Naive thymus-derived CD4-positive, alpha-beta T cell (primary cell): ENCODE measurements around the gene POLRMT. TPM values are rescaled to one million over a fixed set of nuclear protein-coding genes. Genes with fewer than 3 reads are reported as not detected.
A peak's percentile ranks its signal among the peaks of the same experiment; 100 is the strongest.
"Not testable (repeated sequence)": the region's sequence is repeated elsewhere in the genome, so short reads cannot be mapped to it uniquely, and the experiment has no call there.

Source experiments
- ATAC-seq: fragments of 150-1000 bp; cut with Tn5 transposase; 2 replicates; pipeline ENCODE4 v1.10.0; 2021; ENCODE audit warnings: mild to moderate bottlenecking, moderate library complexity
- CTCF ChIA-PET: fragments of 350-600 bp; sonication (Branson Sonifier 250); formaldehyde crosslinking; loops from one replicate; lab custom pipeline; 2021; ENCODE audit warnings: antibody characterized with exemption; lab: Charles Lee
- POLR2A ChIA-PET: fragments of 350-600 bp; sonication (Branson Sonifier 250); formaldehyde crosslinking; loops from one replicate; lab custom pipeline; 2021; ENCODE audit warnings: antibody characterized with exemption, inconsistent platforms; lab: Charles Lee
- DNase-seq, 9 donors: peaks; one replicate each; pipeline versions ENCODE4 v3.0.0 to v3.0.0-alpha.2; 2020 to 2022; ENCODE audit warnings: mixed read lengths in 1 of 9
- H3K27ac ChIP-seq: one replicate; pipeline ENCODE4 v1.7.0; 2013; ENCODE audit warnings: mild to moderate bottlenecking, low read depth, low read length, moderate library complexity
- H3K27me3 ChIP-seq, 2 donors: one replicate each; pipeline ENCODE4 v1.7.0; 2013; ENCODE audit warnings: low read length in 2 of 2, mild to moderate bottlenecking in 2 of 2, moderate library complexity in 2 of 2; ENCODE audit not compliant: control insufficient read depth in 2 of 2, insufficient read depth in 2 of 2
- H3K36me3 ChIP-seq, 3 experiments: 1 replicate in 2 of 3; 2 replicates in 1 of 3; pipeline ENCODE4 v1.7.0; 2013; ENCODE audit warnings: low read length in 3 of 3, mild to moderate bottlenecking in 3 of 3, moderate library complexity in 1 of 3; ENCODE audit not compliant: insufficient read depth in 3 of 3, control insufficient read depth in 2 of 3
- H3K4me1 ChIP-seq, 2 donors: one replicate each; pipeline ENCODE4 v1.7.0; 2013; ENCODE audit warnings: low read length in 2 of 2, mild to moderate bottlenecking in 2 of 2, moderate library complexity in 1 of 2; ENCODE audit not compliant: control insufficient read depth in 2 of 2, insufficient read depth in 2 of 2
- H3K4me3 ChIP-seq: 2 replicates; pipeline ENCODE4 v1.7.0; 2013; ENCODE audit warnings: mild to moderate bottlenecking, low read length
- H3K9me3 ChIP-seq, 3 experiments: 1 replicate in 2 of 3; 2 replicates in 1 of 3; pipeline ENCODE4 v1.7.0; 2013; ENCODE audit warnings: low read length in 3 of 3; ENCODE audit not compliant: control insufficient read depth in 2 of 3
- H3K27ac Mint-ChIP-seq, 9 donors: one replicate each; pipeline ENCODE4 v1.8.0; 2020 to 2022; ENCODE audit warnings: mixed read lengths in 9 of 9, mild to moderate bottlenecking in 8 of 9, moderate library complexity in 5 of 9, inconsistent platforms in 2 of 9
- H3K27me3 Mint-ChIP-seq, 5 donors: one replicate each; pipeline ENCODE4 v1.8.0; 2021 to 2022; ENCODE audit warnings: mixed read lengths in 5 of 5, mild to moderate bottlenecking in 1 of 5
- H3K36me3 Mint-ChIP-seq, 5 donors: one replicate each; pipeline ENCODE4 v1.8.0; 2020 to 2022; ENCODE audit warnings: mixed read lengths in 5 of 5, mild to moderate bottlenecking in 3 of 5, inconsistent platforms in 1 of 5
- H3K4me1 Mint-ChIP-seq, 7 donors: one replicate each; pipeline ENCODE4 v1.8.0; 2020 to 2022; ENCODE audit warnings: mixed read lengths in 7 of 7, mild to moderate bottlenecking in 3 of 7, inconsistent platforms in 1 of 7
- H3K4me3 Mint-ChIP-seq, 10 donors: one replicate each; pipeline ENCODE4 v1.8.0; 2020 to 2022; ENCODE audit warnings: mild to moderate bottlenecking in 10 of 10, mixed read lengths in 10 of 10, moderate library complexity in 6 of 10, inconsistent platforms in 2 of 10
- H3K9me3 Mint-ChIP-seq, 11 donors: one replicate each; pipeline ENCODE4 v1.8.0; 2020 to 2022; ENCODE audit warnings: mixed read lengths in 11 of 11, mild to moderate bottlenecking in 4 of 11, inconsistent platforms in 1 of 11, moderate library complexity in 1 of 11
- intact Hi-C, 2 donors: fragments of 100-400 bp; cut with micrococcal nuclease; formaldehyde crosslinking; loops; one replicate each; pipeline ENCODE4 v1.15.1; 2023
- polyA plus RNA-seq, 2 donors: library from polyadenylated mRNA; unstranded; fragments of 300-500 nt; fragmentation: Illumina TruSeq; gene quantifications; one replicate each; pipeline ENCODE4 v1.2.3, GENCODE V29; 2021
- total RNA-seq, 6 experiments: library from RNA in 5 of 6; stranded (reverse) in 5 of 6; gene quantifications; 1 replicate in 5 of 6; 2 replicates in 1 of 6; pipeline ENCODE4 v1.2.3 and lab custom pipeline; 2021 to 2026

The POLRMT gene
- total and polyA plus RNA-seq, 7 experiments from 2014 or later, result 37.4 to 105 (median 67.9) TPM

DNA sequence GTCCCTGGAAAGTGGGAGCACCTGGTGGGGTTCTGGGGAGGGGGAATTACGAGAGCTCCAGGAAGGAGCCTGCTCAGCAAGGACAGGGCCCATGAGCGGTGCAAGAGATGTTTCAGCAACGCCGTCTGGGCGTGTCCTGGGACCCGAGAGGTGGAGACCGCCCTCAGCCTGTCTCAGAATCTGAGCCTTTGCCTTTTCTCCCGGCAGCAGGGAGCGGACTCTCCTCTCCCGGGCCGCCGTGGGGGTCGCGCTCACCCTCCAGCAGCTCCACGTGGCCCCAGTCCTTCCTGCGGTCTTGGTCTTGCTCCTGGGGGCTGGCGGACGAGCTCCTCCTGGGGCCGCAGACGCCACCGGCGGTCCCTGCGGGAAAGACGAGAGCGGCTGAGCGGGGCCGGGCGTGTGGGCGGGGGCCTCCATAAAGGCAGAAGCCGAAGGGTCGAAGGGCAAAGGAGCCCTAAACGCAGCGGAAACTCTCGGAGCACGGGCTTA is 714 bp downstream of the POLRMT start:
- ATAC-seq (no peak), DNase-seq (peak in 1 of 9 donors; percentile 67)
- H3K9me3 ChIP-seq, result no peaks in the 10 kb centered on the region
- Mint-ChIP-seq H3K27ac (peak overlapping the region; percentile 89 to 97 (median 93)), H3K4me1 (peaks cover 13 to 41% (median 24%) of the 10 kb centered on the region in 7 donors), H3K27me3 (no peaks in the 10 kb centered on the region), H3K9me3 (peaks cover 0 to 2% (median 0%) of the 10 kb centered on the region in 11 donors), H3K36me3 (peaks cover 0 to 12% (median 5%) of the 10 kb centered on the region in 5 donors), H3K4me3 (peak overlapping the region; percentile 92 to 99 (median 97))
- peaks cover 0 to 33% (median 6%) of the 10 kb centered on the region in 3 experiments for H3K36me3 ChIP-seq
- peak overlapping the region; percentile 91 for H3K4me3 ChIP-seq
- H3K4me1 ChIP-seq, result peaks cover 6 to 13% of the 10 kb centered on the region in 2 donors
- POLR2A ChIA-PET, result interaction anchor here (0.6 to 2.5 kb wide), 5 partner anchors 19 to 31 kb away, joined by 3 to 18 read pairs (median 3); partner anchors contain the start of gene RNF126
- peak overlapping the region; percentile 78 for H3K27ac ChIP-seq
- H3K27me3 ChIP-seq, result no peaks in the 10 kb centered on the region
- intact Hi-C loops, result loop anchor here (1.0 to 2.0 kb wide), 10 partner anchors 21 to 165 kb away; partner anchors contain the start of genes BSG (in 2 of the 2), PTBP1 (in 2 of the 2), CDC34 (in 1 of the 2) and HCN2 (in 1 of the 2)
- CTCF ChIA-PET, result interaction anchor here (1.4 kb wide), 1 partner anchor 49 kb away, joined by 3 read pairs; no protein-coding TSS in a partner anchor

GRCh38 chr19:629961-630714 is 3.2 kb downstream of the POLRMT start:
- intact Hi-C loops, result no loop called here

DNA sequence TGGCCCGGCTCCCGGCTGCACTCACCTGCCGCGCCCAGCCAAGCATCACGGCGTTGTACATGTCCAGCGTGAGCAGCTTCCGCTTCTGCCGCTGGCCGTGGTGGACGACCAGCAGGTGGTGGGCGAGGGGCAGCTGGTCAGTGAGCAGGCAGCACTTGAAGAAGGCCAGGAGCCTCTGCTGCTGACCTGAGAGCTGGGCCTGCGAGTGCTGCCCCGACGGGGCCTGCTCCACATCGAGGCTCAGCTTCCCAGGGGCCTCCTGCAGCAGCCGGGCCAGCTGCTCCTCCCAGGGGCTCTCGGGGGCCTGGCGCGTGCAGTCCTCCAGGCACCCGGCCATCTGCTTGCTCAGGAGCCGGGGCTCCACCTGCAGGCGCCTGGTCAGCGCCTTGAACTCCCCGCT is 3.8 kb downstream of the POLRMT start:
- H3K27ac ChIP-seq, CTCF ChIA-PET, ATAC-seq, intact Hi-C loops, H3K4me3 Mint-ChIP-seq, H3K4me3 ChIP-seq, H3K9me3 ChIP-seq, H3K9me3 Mint-ChIP-seq, H3K27me3 Mint-ChIP-seq, H3K27ac Mint-ChIP-seq, H3K27me3 ChIP-seq, DNase-seq: not testable (repeated sequence)
- H3K36me3 ChIP-seq, result peaks cover 0 to 50% (median 6%) of the 10 kb centered on the region in 3 experiments
- peaks cover 4 to 19% (median 10%) of the 10 kb centered on the region in 5 donors for H3K36me3 Mint-ChIP-seq
- H3K4me1 ChIP-seq, result peaks cover 6 to 13% of the 10 kb centered on the region in 2 donors
- peaks cover 18 to 42% (median 26%) of the 10 kb centered on the region in 7 donors for H3K4me1 Mint-ChIP-seq
- POLR2A ChIA-PET, result interaction anchor here (1.2 kb wide), 1 partner anchor 9 kb away, joined by 3 read pairs; no protein-coding TSS in a partner anchor

More at GRCh38 chr19:629961-630714, 3.2 kb downstream of the POLRMT start:
- H3K27me3 Mint-ChIP-seq, result no peaks in the 10 kb centered on the region
- Histone ChIP-seq H3K4me3 (no peak overlapping the region), H3K9me3 (no peaks in the 10 kb centered on the region), H3K27ac (no peak overlapping the region), H3K4me1 (peaks cover 6 to 13% of the 10 kb centered on the region in 2 donors), H3K36me3 (peaks cover 0 to 44% (median 6%) of the 10 kb centered on the region in 3 experiments), H3K27me3 (no peaks in the 10 kb centered on the region)
- ATAC-seq (no peak), DNase-seq (no peak)
- peak overlapping the region in 5 of 10 donors; percentile 16 to 95 (median 45) for H3K4me3 Mint-ChIP-seq
- POLR2A ChIA-PET, result interaction anchor here (1.2 to 2.0 kb wide), 2 partner anchors 8 to 30 kb away, joined by 3 to 5 read pairs; no protein-coding TSS in a partner anchor
- peak overlapping the region in 2 of 9 donors; percentile 18 to 52 for H3K27ac Mint-ChIP-seq
- peaks cover 18 to 42% (median 26%) of the 10 kb centered on the region in 7 donors for H3K4me1 Mint-ChIP-seq
- CTCF ChIA-PET, result no interaction called here
- H3K36me3 Mint-ChIP-seq, result peaks cover 4 to 19% (median 10%) of the 10 kb centered on the region in 5 donors
- peaks cover 0 to 2% (median 0%) of the 10 kb centered on the region in 11 donors for H3K9me3 Mint-ChIP-seq

DNA sequence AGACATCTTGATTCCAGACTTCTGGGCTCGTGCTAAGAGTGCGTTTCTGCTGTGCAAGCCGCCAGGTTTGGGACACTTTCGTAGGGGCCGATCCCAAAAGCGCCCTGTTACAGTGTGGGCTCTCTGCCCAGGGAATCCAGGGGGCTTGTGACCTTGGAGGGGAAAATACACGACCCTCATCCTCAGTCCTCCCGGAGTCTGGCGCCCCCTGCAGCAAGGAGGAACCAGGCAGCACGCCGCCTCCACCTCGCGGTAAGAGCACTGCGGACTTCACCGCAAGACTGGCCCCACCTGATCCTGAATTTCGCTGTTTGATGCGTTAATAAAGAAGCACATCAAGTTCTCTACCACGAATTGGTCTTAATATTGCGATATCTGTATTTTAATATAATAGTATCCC is 5.2 kb downstream of the POLRMT start:
- H3K4me1 ChIP-seq, result peaks cover 0 to 8% of the 10 kb centered on the region in 2 donors
- H3K27ac Mint-ChIP-seq, result no peak overlapping the region
- no peak for DNase-seq
- peaks cover 10 to 32% (median 19%) of the 10 kb centered on the region in 7 donors for H3K4me1 Mint-ChIP-seq
- H3K36me3 ChIP-seq, result peaks cover 0 to 64% (median 6%) of the 10 kb centered on the region in 3 experiments
- H3K27me3 Mint-ChIP-seq, result no peaks in the 10 kb centered on the region
- no peaks in the 10 kb centered on the region for H3K9me3 ChIP-seq
- intact Hi-C loops, result no loop called here
- no peak overlapping the region for H3K4me3 ChIP-seq
- peaks cover 4 to 26% (median 10%) of the 10 kb centered on the region in 5 donors for H3K36me3 Mint-ChIP-seq
- POLR2A ChIA-PET, result no interaction called here
- peaks cover 0 to 2% (median 0%) of the 10 kb centered on the region in 11 donors for H3K9me3 Mint-ChIP-seq
- CTCF ChIA-PET, result interaction anchor here (0.7 kb wide), 1 partner anchor 27 kb away, joined by 4 read pairs; no protein-coding TSS in a partner anchor
- no peaks in the 10 kb centered on the region for H3K27me3 ChIP-seq
- no peak for ATAC-seq
- H3K27ac ChIP-seq, result no peak overlapping the region
- no peak overlapping the region for H3K4me3 Mint-ChIP-seq

- H3K27me3 Mint-ChIP-seq, intact Hi-C loops, H3K27ac Mint-ChIP-seq, H3K9me3 ChIP-seq, ATAC-seq, H3K4me3 ChIP-seq, H3K4me3 Mint-ChIP-seq, DNase-seq, POLR2A ChIA-PET, H3K27me3 ChIP-seq, H3K9me3 Mint-ChIP-seq, H3K4me1 ChIP-seq, H3K27ac ChIP-seq: not testable (repeated sequence)
- CTCF ChIA-PET, result interaction anchor here (0.6 to 1.0 kb wide), 2 partner anchors 39 to 134 kb away, joined by 3 to 7 read pairs; no protein-coding TSS in a partner anchor
- Mint-ChIP-seq H3K36me3 (peaks cover 4 to 26% (median 10%) of the 10 kb centered on the region in 5 donors), H3K4me1 (peaks cover 10 to 25% (median 19%) of the 10 kb centered on the region in 7 donors)
- H3K36me3 ChIP-seq, result peaks cover 0 to 80% (median 6%) of the 10 kb centered on the region in 3 experiments
Measured at GRCh38 chr19:626566-626965, 6.8 kb downstream of the POLRMT start.

DNA sequence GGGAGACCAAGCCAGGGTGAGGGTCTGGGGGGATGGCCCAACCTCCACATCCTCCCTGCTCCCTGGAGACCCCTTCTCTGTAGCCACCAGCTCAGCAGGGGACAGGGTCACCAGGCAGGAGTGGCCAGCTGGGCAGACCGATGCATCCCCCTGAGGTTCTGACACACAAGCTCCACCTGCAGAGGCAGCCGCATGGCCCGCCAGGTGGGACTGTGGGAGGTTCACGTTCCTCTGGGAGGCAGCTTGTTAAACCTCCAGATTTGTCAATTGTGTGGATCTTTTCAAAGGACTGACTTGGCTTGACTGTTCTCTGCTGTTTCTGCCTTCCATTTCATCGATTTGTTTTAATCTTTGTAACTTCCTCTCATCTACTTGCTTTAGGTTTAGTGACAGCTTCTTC is 8.1 kb downstream of the POLRMT start:
- Histone ChIP-seq H3K4me3 (no peak overlapping the region), H3K9me3 (no peaks in the 10 kb centered on the region), H3K4me1 (no peaks in the 10 kb centered on the region), H3K27me3 (no peaks in the 10 kb centered on the region), H3K27ac (no peak overlapping the region), H3K36me3 (peaks cover 0 to 76% (median 6%) of the 10 kb centered on the region in 3 experiments)
- Mint-ChIP-seq H3K36me3 (peaks cover 4 to 26% (median 9%) of the 10 kb centered on the region in 5 donors), H3K27me3 (no peaks in the 10 kb centered on the region), H3K9me3 (no peaks in the 10 kb centered on the region), H3K27ac (peak overlapping the region in 1 of 9 donors; percentile 58), H3K4me3 (no peak overlapping the region), H3K4me1 (peaks cover 5 to 19% (median 13%) of the 10 kb centered on the region in 7 donors)
- no peak for ATAC-seq
- DNase-seq, result no peak
- CTCF ChIA-PET, result interaction anchor here (0.8 to 1.0 kb wide), 2 partner anchors 38 to 95 kb away, joined by 3 to 7 read pairs; no protein-coding TSS in a partner anchor
- intact Hi-C loops, result no loop called here
- POLR2A ChIA-PET, result no interaction called here
